ENCODE results near the gene NAPSA. TPM values are rescaled to one million over a fixed set of nuclear protein-coding genes. Genes with fewer than 3 reads are reported as not detected.

The NAPSA gene
- total RNA-seq, 1 donor from 2014 or later = 1.6 TPM

- no peak overlapping the region for H3K27ac ChIP-seq
- no peak for TF ChIP-seq CTCF (IDR thresholded peaks at IDR 0.05)
- H3K4me3 ChIP-seq = no peak overlapping the region
- H3K27me3 ChIP-seq = no peaks in the 10 kb centered on the region
- H3K4me1 ChIP-seq = no peaks in the 10 kb centered on the region
- DNase-seq (ENCODE audit: low spot score in 2 of 2) = no peak
- intact Hi-C loops (cut with DNase I) = no loop called here
- peaks cover 2 to 12% of the 10 kb centered on the region in 2 donors for H3K36me3 ChIP-seq
- no peaks in the 10 kb centered on the region for H3K9me3 ChIP-seq
Observed at GRCh38 chr19:50409347-50409746, 43.9 kb upstream of the NAPSA start.

- H3K36me3 ChIP-seq = peaks cover 12 to 19% of the 10 kb centered on the region in 2 donors
- no peak for TF ChIP-seq CTCF (IDR thresholded peaks at IDR 0.05)
Observed at GRCh38 chr19:50406829-50407228, 41.4 kb upstream of the NAPSA start.

GRCh38 chr19:50406156-50406820 lies 40.8 kb upstream of the NAPSA start:
- intact Hi-C loops (cut with DNase I) = no loop called here
- H3K4me1 ChIP-seq = no peaks in the 10 kb centered on the region
- H3K27me3 ChIP-seq = no peaks in the 10 kb centered on the region
- no peaks in the 10 kb centered on the region for H3K9me3 ChIP-seq
- no peak overlapping the region for H3K27ac ChIP-seq
- no peak for TF ChIP-seq CTCF (IDR thresholded peaks at IDR 0.05)
- DNase-seq (ENCODE audit: low spot score in 2 of 2) = no peak
- no peak overlapping the region for H3K4me3 ChIP-seq
- peaks cover 12 to 19% of the 10 kb centered on the region in 2 donors for H3K36me3 ChIP-seq

More at GRCh38 chr19:50406829-50407228, 41.4 kb upstream of the NAPSA start:
- H3K27ac ChIP-seq = no peak overlapping the region
- no peak for DNase-seq (ENCODE audit: low spot score in 2 of 2)
- H3K27me3 ChIP-seq = no peaks in the 10 kb centered on the region
- intact Hi-C loops (cut with DNase I) = no loop called here
- no peaks in the 10 kb centered on the region for H3K9me3 ChIP-seq
- no peaks in the 10 kb centered on the region for H3K4me1 ChIP-seq
- no peak overlapping the region for H3K4me3 ChIP-seq

GRCh38 chr19:50402544-50403301 lies 37.3 kb upstream of the NAPSA start:
- no peaks in the 10 kb centered on the region for H3K9me3 ChIP-seq
- H3K27me3 ChIP-seq = no peaks in the 10 kb centered on the region
- H3K4me1 ChIP-seq = no peaks in the 10 kb centered on the region
- DNase-seq (ENCODE audit: low spot score in 2 of 2) = no peak
- intact Hi-C loops (cut with DNase I) = no loop called here
- no peak for TF ChIP-seq CTCF (IDR thresholded peaks at IDR 0.05)
- H3K27ac ChIP-seq = no peak overlapping the region
- no peak overlapping the region for H3K4me3 ChIP-seq
- peaks cover 9 to 16% of the 10 kb centered on the region in 2 donors for H3K36me3 ChIP-seq

GRCh38 chr19:50401605-50402450 lies 36.4 kb upstream of the NAPSA start:
- H3K9me3 ChIP-seq = no peaks in the 10 kb centered on the region
- no peak for DNase-seq (ENCODE audit: low spot score in 2 of 2)
- H3K27ac ChIP-seq = no peak overlapping the region
- intact Hi-C loops (cut with DNase I) = no loop called here
- H3K27me3 ChIP-seq = no peaks in the 10 kb centered on the region
- TF ChIP-seq CTCF (IDR thresholded peaks at IDR 0.05) = no peak
- H3K36me3 ChIP-seq = peaks cover 9 to 16% of the 10 kb centered on the region in 2 donors
- no peaks in the 10 kb centered on the region for H3K4me1 ChIP-seq
- H3K4me3 ChIP-seq = no peak overlapping the region

All from ascending aorta (tissue), 2 donors.